Activated CD4-positive, CD25-positive, alpha-beta regulatory T cell (primary cell): Measurements from ENCODE around the gene YOD1.

Experiments used
- DNase-seq, 4 experiments: peaks; one replicate each; lab custom pipeline; 2025; lab: John Stamatoyannopoulos, UW

The YOD1 gene

GRCh38 chr1:207051191-207051943 lies at the start of gene YOD1:
YOD1 (minus strand) TSS chr1:207051208; CDS start chr1:207051030, 178 bp downstream.
- no peak for DNase-seq

GRCh38 chr1:207097871-207098324 lies 46.9 kb upstream of the YOD1 start:
- no peak for DNase-seq

- no peak for DNase-seq
Measured at GRCh38 chr1:207093944-207094343, 42.9 kb upstream of the YOD1 start.

GRCh38 chr1:207091200-207091908 lies 40.3 kb upstream of the YOD1 start:
- no peak for DNase-seq

GRCh38 chr1:207089627-207090355 lies 38.8 kb upstream of the YOD1 start:
- no peak for DNase-seq

GRCh38 chr1:207088701-207089626 lies 38.0 kb upstream of the YOD1 start, which contains the start of gene C4BPB:
C4BPB (plus strand) TSS chr1:207088860; CDS start chr1:207089532, 672 bp downstream.
- DNase-seq = no peak

GRCh38 chr1:207088161-207088560 lies 37.2 kb upstream of the YOD1 start:
- DNase-seq = no peak

- DNase-seq = no peak
Measured at GRCh38 chr1:207085887-207086286, 34.9 kb upstream of the YOD1 start.

- peak in 1 of 4 experiments; percentile 8 for DNase-seq
Measured at GRCh38 chr1:207084701-207085180, 33.7 kb upstream of the YOD1 start.

GRCh38 chr1:207084232-207084631 lies 33.2 kb upstream of the YOD1 start:
- no peak for DNase-seq

GRCh38 chr1:207081806-207082205 lies 30.8 kb upstream of the YOD1 start:
- DNase-seq = no peak

- DNase-seq = no peak
Measured at GRCh38 chr1:207081088-207081487, 30.1 kb upstream of the YOD1 start.

GRCh38 chr1:207079706-207080241 lies 28.8 kb upstream of the YOD1 start:
- no peak for DNase-seq

- no peak for DNase-seq
Measured at GRCh38 chr1:207078578-207079132, 27.6 kb upstream of the YOD1 start.

GRCh38 chr1:207077470-207078377 lies 26.7 kb upstream of the YOD1 start:
- peak in 2 of 4 experiments; percentile 26 to 42 for DNase-seq

- no peak for DNase-seq
Measured at GRCh38 chr1:207077012-207077411, 26.0 kb upstream of the YOD1 start.

GRCh38 chr1:207076181-207076955 lies 25.4 kb upstream of the YOD1 start:
- DNase-seq = no peak

- no peak for DNase-seq
Measured at GRCh38 chr1:207073906-207074820, 23.2 kb upstream of the YOD1 start.
